NCI-H69 (cell line): Measurements from ENCODE around the gene ZNF91.
"Not testable (repeated sequence)": the region's sequence is repeated elsewhere in the genome, so short reads cannot be mapped to it uniquely, and the experiment has no call there.

Experiments
- DNase-seq: peaks from one replicate; lab custom pipeline; 2025; lab: John Stamatoyannopoulos, UW

Gene ZNF91

DNA sequence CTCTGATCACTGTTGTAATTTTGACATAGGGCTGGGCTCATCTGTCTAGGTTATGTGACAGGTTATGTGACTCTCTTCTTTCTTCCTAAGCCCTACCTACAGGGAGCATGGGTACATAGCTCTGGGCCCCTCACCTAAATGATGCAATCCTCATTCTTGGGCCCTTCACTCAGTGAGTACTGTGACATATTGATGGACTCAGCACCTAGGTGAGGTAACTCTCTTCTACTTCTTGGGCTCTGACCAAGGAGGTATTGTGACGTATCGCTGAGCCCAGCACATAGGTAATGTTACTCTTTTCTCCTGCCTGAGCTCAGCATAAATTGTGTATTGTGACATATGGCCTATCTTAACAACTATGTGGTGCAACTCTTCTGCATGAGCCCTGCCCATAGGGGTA, 76.3 kb downstream of the ZNF91 start:
- not testable (repeated sequence) for DNase-seq

DNA sequence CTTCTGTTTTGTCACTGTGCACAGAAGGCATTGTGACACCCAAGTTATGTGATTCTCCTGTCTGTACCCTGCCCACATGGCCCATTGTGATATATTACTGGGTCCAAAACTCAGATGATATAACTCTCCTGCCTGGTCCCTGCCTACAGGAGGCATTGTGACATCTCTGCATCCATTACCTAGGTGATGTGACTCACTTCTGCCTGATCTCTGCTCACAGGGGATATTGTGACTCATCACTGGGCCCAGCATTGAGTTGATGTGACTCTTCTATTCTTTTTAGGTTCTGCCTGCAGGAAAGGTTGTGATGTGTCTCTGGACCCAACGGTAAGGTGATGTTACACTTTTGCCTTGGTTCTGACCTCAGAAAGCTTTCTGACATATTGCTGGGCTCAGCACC, 77.1 kb downstream of the ZNF91 start:
- DNase-seq, result no peak

- no peak for DNase-seq
Measured at GRCh38 chr19:23315286-23315685, 80.0 kb downstream of the ZNF91 start.

DNA sequence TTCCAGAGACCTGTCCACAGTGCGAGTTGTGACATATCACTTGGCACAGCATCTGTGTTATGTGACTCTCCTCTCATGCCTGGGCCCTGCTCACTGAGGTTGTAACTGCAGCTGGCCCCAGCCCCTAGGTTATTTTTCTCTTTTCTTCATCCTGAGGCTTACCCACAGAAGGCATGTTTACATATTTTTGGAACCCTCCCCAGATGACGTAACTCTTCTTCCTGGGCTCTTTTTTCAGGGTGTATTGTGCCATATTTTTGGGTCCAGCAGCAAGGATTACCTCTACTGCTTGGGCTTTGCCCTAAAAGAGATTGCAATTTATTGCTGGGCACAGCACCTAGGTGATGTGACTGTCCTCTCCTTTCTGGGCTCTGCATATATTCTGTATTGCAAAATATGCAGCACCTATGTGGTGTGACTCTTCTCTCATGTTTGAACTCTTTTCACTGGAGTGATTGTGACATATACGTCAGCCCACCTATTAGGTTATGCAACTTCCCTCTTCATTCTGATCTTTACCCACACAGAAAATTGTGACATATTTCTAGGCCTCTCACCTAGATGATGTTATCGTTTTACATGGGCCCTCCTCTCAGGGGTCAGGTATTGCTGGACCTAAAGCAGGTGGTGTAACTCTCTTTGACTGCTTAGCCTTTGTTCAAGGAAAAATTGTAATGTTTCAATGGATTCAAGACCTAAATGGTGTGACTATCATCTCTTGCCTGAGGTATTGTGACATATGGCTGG, 80.6 kb downstream of the ZNF91 start:
- DNase-seq, result no peak

DNA sequence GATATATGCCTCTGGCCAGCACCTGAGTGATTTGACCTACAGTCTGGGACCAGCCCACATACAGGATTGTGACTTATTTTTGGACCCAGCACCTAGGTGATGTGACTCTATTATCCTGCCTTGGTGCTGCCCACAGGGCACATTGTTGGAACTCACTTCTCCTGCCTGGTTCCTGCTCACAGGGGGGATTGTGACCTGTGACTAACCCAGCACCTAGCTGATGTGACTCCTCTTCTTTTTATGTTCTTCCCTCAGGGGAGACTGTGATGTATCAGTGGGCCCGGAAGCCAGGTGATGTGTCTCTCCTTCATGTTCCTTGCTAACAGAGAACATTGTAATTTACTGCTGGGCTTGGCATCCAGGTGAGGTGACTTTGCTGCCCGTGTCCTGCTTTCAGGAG, 82.1 kb downstream of the ZNF91 start:
- DNase-seq, result no peak

GRCh38 chr19:23312515-23312914, 82.8 kb downstream of the ZNF91 start:
- no peak for DNase-seq

- no peak for DNase-seq
Measured at GRCh38 chr19:23311551-23311950, 83.7 kb downstream of the ZNF91 start.

DNA sequence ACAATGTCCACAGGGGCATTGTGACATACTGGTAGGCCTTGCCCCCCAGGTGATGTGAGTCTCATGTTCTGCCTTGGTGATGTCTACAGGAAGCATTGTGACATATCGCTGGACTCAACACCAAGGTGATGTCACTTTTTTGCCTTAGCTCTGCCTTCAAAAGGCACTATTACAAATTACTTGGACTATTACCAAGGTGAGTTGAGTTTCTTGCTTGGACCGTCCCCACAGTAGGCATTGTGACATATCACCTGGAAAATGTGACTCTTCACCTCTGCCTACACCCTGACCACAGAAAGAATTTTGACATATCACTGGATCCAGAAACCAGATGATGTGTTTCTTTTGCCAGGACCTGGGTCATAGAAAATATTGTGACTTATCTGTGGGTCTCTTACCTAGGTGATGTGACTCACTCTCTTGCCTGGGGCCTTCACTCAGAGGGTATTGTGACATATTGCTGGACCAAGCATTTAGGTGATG, 84.5 kb downstream of the ZNF91 start:
- no peak for DNase-seq

DNA sequence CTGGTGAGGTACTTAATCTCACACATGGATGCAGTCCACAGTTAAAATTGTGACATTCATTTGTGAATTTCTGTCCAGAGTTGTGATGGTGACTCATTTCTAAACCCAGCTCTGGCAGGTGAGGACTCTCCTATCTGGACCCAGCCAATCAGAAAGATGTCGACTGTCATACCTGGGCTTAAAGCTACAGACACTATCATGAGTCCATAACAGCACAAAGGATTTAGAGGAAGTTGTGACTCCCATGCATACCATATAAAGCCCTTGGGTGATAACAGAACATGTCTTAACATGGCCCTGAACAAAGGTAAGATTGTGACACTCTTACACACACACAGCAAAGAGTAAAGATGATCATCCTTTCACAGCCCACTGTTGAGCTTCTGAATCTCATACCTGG, 85.3 kb downstream of the ZNF91 start:
- no peak for DNase-seq

GRCh38 chr19:23305555-23305954, 89.7 kb downstream of the ZNF91 start:
- DNase-seq, result peak; percentile 4

DNA sequence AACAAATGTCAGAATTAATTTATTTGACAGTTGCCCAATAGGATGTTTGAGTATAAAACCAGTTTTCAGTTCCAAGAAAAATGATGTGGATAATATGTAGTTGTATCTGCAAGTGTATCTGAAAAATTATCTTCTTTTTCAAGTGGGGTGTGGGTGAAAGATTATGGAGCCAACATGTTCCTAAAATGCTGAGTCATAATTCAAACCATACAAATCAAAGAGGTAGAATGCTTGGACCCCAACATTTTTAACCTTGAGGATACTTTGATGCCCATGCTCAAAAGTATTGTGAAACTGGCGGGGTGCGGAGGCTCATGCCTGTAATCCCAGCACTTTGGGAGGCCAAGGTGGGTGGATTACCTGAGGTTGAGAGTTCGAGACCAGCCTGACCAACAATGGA, 91.0 kb downstream of the ZNF91 start:
- DNase-seq, result no peak

DNA sequence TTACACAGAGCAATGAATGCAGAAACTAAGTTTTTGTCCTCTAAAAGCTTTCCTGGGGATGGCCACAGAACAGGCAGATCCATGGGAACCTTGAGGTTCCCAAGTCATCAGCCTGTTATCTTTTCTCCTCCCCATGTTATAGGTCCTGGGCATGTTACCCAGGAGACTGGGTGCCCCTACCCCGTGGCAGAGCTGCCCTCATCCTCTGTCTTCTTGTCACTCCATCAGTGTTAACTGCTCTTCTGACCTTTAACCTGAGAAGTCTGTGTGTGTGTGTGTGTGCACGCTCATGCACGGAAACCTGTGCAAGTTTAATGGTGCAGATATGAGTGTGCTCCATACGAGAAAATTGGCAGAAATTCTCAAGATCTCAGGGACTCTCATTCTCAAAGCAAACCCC, 101.1 kb downstream of the ZNF91 start:
- no peak for DNase-seq

DNA sequence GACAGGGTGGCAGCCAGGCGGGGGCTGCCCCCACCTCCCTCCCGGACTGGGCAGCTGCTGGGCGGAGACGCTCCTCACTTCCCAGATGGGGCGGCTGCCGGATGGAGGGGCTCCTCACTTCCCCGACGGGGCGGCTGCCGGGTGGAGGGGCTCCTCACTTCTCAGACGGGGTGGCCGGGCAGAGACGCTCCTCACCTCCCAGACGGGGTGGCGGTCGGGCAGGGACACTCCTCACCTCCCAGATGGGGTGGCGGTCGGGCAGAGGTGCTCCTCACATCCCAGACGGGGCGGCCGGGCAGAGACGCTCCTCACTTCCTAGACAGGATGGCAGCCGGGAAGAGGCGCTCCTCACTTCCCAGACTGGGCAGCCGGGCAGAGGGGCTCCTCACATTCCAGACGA, 105.3 kb downstream of the ZNF91 start:
- DNase-seq, result not testable (repeated sequence)
